K562 (cell line): Measurements from ENCODE around the gene PRR19. TPM values are rescaled to one million over a fixed set of nuclear protein-coding genes. Genes with fewer than 3 reads are reported as not detected.

Source experiments
- ATAC-seq: fragments of 200-7000 bp; cut with Tn5 transposase; 3 replicates; pipeline ENCODE4 v1.9.1; 2020; ENCODE audit warnings: moderate library complexity
- BruUV-seq: library from RNA; stranded (reverse); fragments of 400-500 nt; replicated peaks from 2 replicates; lab custom pipeline; 2021; lab: Mats Ljungman, UMichigan
- CTCF ChIA-PET: fragments of 300-600 bp; formaldehyde crosslinking; extraction: SDS; loops from one replicate; lab custom pipeline; 2021; ENCODE audit warnings: low intra/inter-chr PET ratio; lab: Yijun Ruan, JAX
- POLR2A ChIA-PET: fragments of 300-600, 350-650 bp; sonication (Branson Sonifier 250); formaldehyde crosslinking; extraction: SDS; loops from one replicate; lab custom pipeline; 2021; ENCODE audit warnings: antibody characterized with exemption, inconsistent platforms; lab: Yijun Ruan, JAX
- DNase-seq, 4 experiments: peaks; one replicate each; pipeline versions ENCODE4 v3.0.0 to v3.0.0-alpha.2; 2011 to 2018; ENCODE audit warnings: low spot score in 3 of 4, mixed read lengths in 3 of 4; ENCODE audit errors: extremely low read depth in 1 of 4
- FAIRE-seq: peaks from 2 replicates; lab custom pipeline; 2011; peaks lifted over from hg19 to GRCh38; lab: Jason Lieb, UNC
- H2AFZ ChIP-seq: 2 replicates; pipeline ENCODE4 v1.6.0; 2011; ENCODE audit warnings: low read depth, low read length, control low read depth, inconsistent platforms
- H3K27ac ChIP-seq: fragments of 200-600 bp; 3 replicates; pipeline ENCODE4 v1.8.0; 2011; ENCODE audit warnings: low read depth, mild to moderate bottlenecking, control low read depth, inconsistent platforms, low read length, moderate library complexity, mixed read lengths; ENCODE audit errors: extremely low read depth
- H3K27me3 ChIP-seq, 2 experiments: fragments of 300-600 bp in 1 of 2; 2 replicates in 1 of 2; 3 replicates in 1 of 2; pipeline versions ENCODE4 v1.6.0 to v1.8.0; 2011; ENCODE audit warnings: inconsistent platforms in 2 of 2, low read length in 2 of 2, mild to moderate bottlenecking in 1 of 2, mixed read lengths in 1 of 2, moderate library complexity in 1 of 2; ENCODE audit not compliant: control insufficient read depth in 2 of 2, insufficient read depth in 2 of 2
- H3K36me3 ChIP-seq: fragments of 300-600 bp; 3 replicates; pipeline ENCODE4 v1.8.0; 2011; ENCODE audit warnings: mild to moderate bottlenecking, low read length, inconsistent platforms; ENCODE audit not compliant: control insufficient read depth, insufficient read depth
- H3K4me1 ChIP-seq, 2 experiments: fragments of 200-600 bp in 1 of 2; replicated peaks in 1 of 2; 2 replicates in 1 of 2; 3 replicates in 1 of 2; pipeline versions ENCODE4 v1.5.1 to v1.8.0; 2011; ENCODE audit warnings: inconsistent platforms in 2 of 2, low read length in 2 of 2, mild to moderate bottlenecking in 1 of 2, mixed read lengths in 1 of 2, moderate library complexity in 1 of 2; ENCODE audit not compliant: control insufficient read depth in 2 of 2, insufficient read depth in 2 of 2
- H3K4me2 ChIP-seq: 2 replicates; pipeline ENCODE4 v1.6.1; 2011; ENCODE audit warnings: low read length, control low read depth, inconsistent platforms, mixed read lengths; ENCODE audit not compliant: insufficient read depth
- H3K4me3 ChIP-seq: fragments of 200-600 bp; sonication (generic), shearing (Covaris generic); 2 replicates; pipeline ENCODE4 v1.5.1; 2016; ENCODE audit warnings: control low read depth, inconsistent platforms
- H3K79me2 ChIP-seq: fragments of 200-600 bp; 3 replicates; pipeline ENCODE4 v1.8.0; 2011; ENCODE audit warnings: low read length, inconsistent platforms; ENCODE audit not compliant: control insufficient read depth, insufficient read depth
- H3K9ac ChIP-seq, 2 experiments: 2 replicates each; pipeline versions ENCODE4 v1.6.0 to v1.6.1; 2011; ENCODE audit warnings: low read depth in 2 of 2, low read length in 2 of 2, control low read depth in 1 of 2, inconsistent platforms in 1 of 2, mild to moderate bottlenecking in 1 of 2, mixed read lengths in 1 of 2; ENCODE audit not compliant: insufficient read depth in 1 of 2
- H3K9me1 ChIP-seq: one replicate; pipeline ENCODE4 v1.6.0; 2011; ENCODE audit warnings: inconsistent platforms, mild to moderate bottlenecking, low read length, moderate library complexity; ENCODE audit not compliant: control insufficient read depth, insufficient read depth
- H3K9me3 ChIP-seq: replicated peaks from 2 replicates; pipeline ENCODE4 v1.5.1; 2011; ENCODE audit warnings: low read depth, low read length, inconsistent platforms; ENCODE audit not compliant: control insufficient read depth, insufficient read depth
- H4K20me1 ChIP-seq: replicated peaks from 2 replicates; pipeline ENCODE4 v1.6.1; 2011; ENCODE audit warnings: low read length, inconsistent platforms, mixed read lengths; ENCODE audit not compliant: control insufficient read depth, insufficient read depth
- FOXJ2 ChIP-seq: fragments of 200-800 bp; sonication (Bioruptor generic); IDR thresholded peaks from 2 replicates; pipeline ENCODE4 v1.6.1; 2016; ENCODE audit warnings: missing genetic modification characterization, missing compliant biosample characterization
- GATAD2A ChIP-seq: fragments of 450-650 bp; IDR thresholded peaks from 2 replicates; pipeline ENCODE4 v1.6.1; 2017
- MAZ ChIP-seq, 2 experiments: fragments of 450-650 bp in 1 of 2; sonication (generic) in 1 of 2; formaldehyde crosslinking; IDR thresholded peaks in 1 of 2; conservative IDR thresholded peaks in 1 of 2; 2 replicates each; pipeline versions ENCODE4 v1.4.0 to v1.5.0; 2020; ENCODE audit warnings: mild to moderate bottlenecking in 1 of 2, missing genetic modification reagents in 1 of 2
- PHF8 ChIP-seq: fragments of 200-600 bp; sonication (generic); IDR thresholded peaks from 2 replicates; pipeline ENCODE4 v1.6.1; 2012; ENCODE audit warnings: mixed run types, mild to moderate bottlenecking, inconsistent platforms, low read length, moderate library complexity, borderline replicate concordance
- SOX6 ChIP-seq: fragments of 450-650 bp; IDR thresholded peaks from 2 replicates; pipeline ENCODE4 v1.6.1; 2014; ENCODE audit warnings: mild to moderate bottlenecking
- THRB ChIP-seq: fragments of 450-650 bp; formaldehyde crosslinking; conservative IDR thresholded peaks from 2 replicates; pipeline ENCODE4 v1.4.0; 2022; ENCODE audit warnings: mild to moderate bottlenecking, missing genetic modification characterization
- XRCC5 ChIP-seq: fragments of 200-400 bp; formaldehyde crosslinking; IDR thresholded peaks from 2 replicates; pipeline ENCODE4 v1.6.1; 2017; ENCODE audit warnings: low read depth, mild to moderate bottlenecking, low read length
- ZNF197 ChIP-seq: fragments of 200-800 bp; sonication (Bioruptor generic); IDR thresholded peaks from 2 replicates; pipeline ENCODE4 v1.6.1; 2016; ENCODE audit warnings: low read depth, missing genetic modification characterization, missing compliant biosample characterization
- ZNF507 ChIP-seq: conservative IDR thresholded peaks from 2 replicates; pipeline ENCODE4 v1.6.1; 2017; ENCODE audit warnings: missing genetic modification characterization, missing compliant biosample characterization
- WGBS: fragments of 100-300 bp; shearing (Covaris generic); methylation state at CpG from one replicate; pipeline ENCODE4 v1.1.6; 2016; ENCODE audit warnings: low coverage, mixed read lengths; ENCODE audit not compliant: insufficient coverage; ENCODE audit errors: missing lambda C conversion rate; 5-methylcytosine and 5-hydroxymethylcytosine counted together
- in situ Hi-C: fragments of 300-500 bp; cut with MboI; formaldehyde crosslinking; loops from 4 replicates; pipeline ENCODE4 v1.15.0; 2018; ENCODE audit warnings: inconsistent platforms, mixed read lengths
- intact Hi-C: fragments of 100-400 bp; cut with micrococcal nuclease; formaldehyde crosslinking; loops from 2 replicates; pipeline ENCODE4 v1.14.2; 2022
- polyA plus RNA-seq, 8 experiments: library from polyadenylated mRNA; depleted of rRNA in 4 of 8; stranded (reverse) in 5 of 8; unstranded in 3 of 8; fragments of >200 nt; fragmentation: Nextera tagmentation in 2 of 8; fragmentation: Illumina TruSeq in 1 of 8; extraction: Ambion mirVana in 2 of 8; extraction: Trizol in 1 of 8; gene quantifications; 2 replicates each; pipeline versions ENCODE4 v1.2.1 to v1.2.3, GENCODE V29; 2011 to 2014; ENCODE audit warnings: inconsistent platforms in 1 of 8, missing spikeins in 1 of 8
- total RNA-seq, 7 experiments: library from RNA; depleted of rRNA in 6 of 7; stranded (reverse); fragments of >200 nt in 6 of 7; fragmentation: Illumina TruSeq in 2 of 7; extraction: Trizol in 2 of 7; gene quantifications; 2 replicates each; pipeline versions ENCODE4 v1.2.1 to v1.2.3, GENCODE V29; 2011 to 2021; ENCODE audit warnings: low replicate concordance in 1 of 7
- TF ChIP-seq, protein P1 (sequence below): fragments of 250-450 bp; sonication (Bioruptor Pico); IDR thresholded peaks from 2 replicates; pipeline ENCODE4 v1.8.0; 2022; ENCODE audit warnings: moderate library complexity, mild to moderate bottlenecking, inconsistent platforms
- TF ChIP-seq, protein P2 (sequence below): sonication (generic); formaldehyde crosslinking; IDR thresholded peaks from 2 replicates; pipeline ENCODE4 v1.9.0; 2022; ENCODE audit warnings: mild to moderate bottlenecking, missing genetic modification reagents

The PRR19 gene
- total and polyA plus RNA-seq, 9 of the 15 experiments (the other 6 are each of a cell fraction or from before 2014, with no cell fraction given) = 0.10 to 1.6 (median 0.54) TPM

DNA sequence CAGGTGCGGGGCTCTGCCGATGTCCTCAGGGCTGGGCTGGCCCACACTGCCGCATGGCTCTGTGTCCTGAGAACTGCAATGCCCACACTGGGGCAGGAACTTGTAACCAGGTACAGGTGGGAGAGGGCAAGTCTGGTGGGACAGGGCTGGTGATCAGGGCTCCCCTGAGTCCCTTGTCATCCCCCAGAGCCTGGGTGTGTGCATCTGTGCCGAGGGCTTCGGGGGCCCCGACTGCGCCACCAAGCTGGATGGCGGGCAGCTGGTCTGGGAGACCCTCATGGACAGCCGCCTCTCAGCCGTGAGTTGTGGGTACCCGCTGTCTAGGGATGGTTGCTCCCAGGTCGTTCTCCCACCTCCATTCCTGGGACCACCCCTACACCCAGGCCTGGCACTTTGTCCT is 54.0 kb downstream of the PRR19 start:
- H3K4me2 ChIP-seq = no peak overlapping the region
- peaks cover 0 to 36% of the 10 kb centered on the region in 2 experiments; a peak in 2 of 5 replicates for H3K4me1 ChIP-seq
- H3K4me3 ChIP-seq = no peak overlapping the region
- ChIA-PET CTCF (no interaction called here), POLR2A (no interaction called here)
- no peak for FAIRE-seq
- intact Hi-C loops = no loop called here
- no peaks in the 10 kb centered on the region for H3K27me3 ChIP-seq
- ATAC-seq = no peak
- no peaks in the 10 kb centered on the region for H4K20me1 ChIP-seq
- no peak overlapping the region for H2AFZ ChIP-seq
- no peak overlapping the region for H3K27ac ChIP-seq
- in situ Hi-C loops = no loop called here
- H3K36me3 ChIP-seq = peaks cover 4% of the 10 kb centered on the region; the same call in 1 of the 3 replicates
- TF ChIP-seq XRCC5 = no peak
- TF ChIP-seq PHF8 = no peak
- no peak for TF ChIP-seq MAZ (CRISPR knock-in tag; conservative IDR thresholded peaks at IDR 0.05 in 1 of 2, IDR thresholded peaks at IDR 0.05 in 1 of 2)
- TF ChIP-seq, protein P1, sequence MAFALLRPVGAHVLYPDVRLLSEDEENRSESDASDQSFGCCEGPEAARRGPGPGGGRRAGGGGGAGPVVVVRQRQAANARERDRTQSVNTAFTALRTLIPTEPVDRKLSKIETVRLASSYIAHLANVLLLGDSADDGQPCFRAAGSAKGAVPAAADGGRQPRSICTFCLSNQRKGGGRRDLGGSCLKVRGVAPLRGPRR = no peak
- TF ChIP-seq THRB (CRISPR knock-in tag) = no peak
- TF ChIP-seq, protein P2, sequence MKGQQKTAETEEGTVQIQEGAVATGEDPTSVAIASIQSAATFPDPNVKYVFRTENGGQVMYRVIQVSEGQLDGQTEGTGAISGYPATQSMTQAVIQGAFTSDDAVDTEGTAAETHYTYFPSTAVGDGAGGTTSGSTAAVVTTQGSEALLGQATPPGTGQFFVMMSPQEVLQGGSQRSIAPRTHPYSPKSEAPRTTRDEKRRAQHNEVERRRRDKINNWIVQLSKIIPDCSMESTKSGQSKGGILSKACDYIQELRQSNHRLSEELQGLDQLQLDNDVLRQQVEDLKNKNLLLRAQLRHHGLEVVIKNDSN (CRISPR knock-in tag) = no peak
- TF ChIP-seq FOXJ2 = no peak
- no peak for TF ChIP-seq GATAD2A
- TF ChIP-seq ZNF197 (CRISPR knock-in tag) = no peak
- no peak for TF ChIP-seq ZNF507 (tag)
- TF ChIP-seq SOX6 = no peak
- H3K9me1 ChIP-seq = no peaks in the 10 kb centered on the region
- WGBS = 83% methylated on average over 8 of the region's 12 CpGs
- no peaks in the 10 kb centered on the region for H3K79me2 ChIP-seq
- BruUV-seq = no TSS peak
- no peaks in the 10 kb centered on the region for H3K9me3 ChIP-seq
- DNase-seq = no peak
- peak overlapping the region in 1 of 2 experiments; percentile 35; a peak in 1 of 4 replicates for H3K9ac ChIP-seq
